GM19035 (cell line): ENCODE data around the gene GRIA4.

Experiments
- ATAC-seq: cut with Tn5 transposase; IDR thresholded peaks from one replicate; pipeline ENCODE4 v1.9.1; 2021; ENCODE audit not compliant: unreplicated experiment

Gene GRIA4

DNA sequence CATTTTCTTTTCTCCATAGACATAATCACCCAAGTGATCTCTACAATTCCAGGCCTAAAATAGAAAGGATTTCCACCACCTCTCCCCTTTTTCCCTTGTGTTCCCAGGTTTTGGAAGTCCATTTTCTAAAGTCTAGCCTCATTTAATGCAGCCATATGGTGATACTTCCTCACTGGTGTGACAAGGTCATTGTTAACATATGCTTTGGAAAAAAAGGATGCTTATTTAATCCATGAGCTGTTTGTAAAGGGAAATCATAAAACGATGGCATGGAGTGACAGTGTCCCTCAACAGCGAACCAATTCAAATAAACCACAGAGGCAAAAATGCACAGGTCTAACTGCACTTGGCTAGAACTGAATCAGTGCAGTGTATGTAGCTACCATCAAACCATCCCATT is 26.6 kb downstream of the GRIA4 start:
- no peak for ATAC-seq

DNA sequence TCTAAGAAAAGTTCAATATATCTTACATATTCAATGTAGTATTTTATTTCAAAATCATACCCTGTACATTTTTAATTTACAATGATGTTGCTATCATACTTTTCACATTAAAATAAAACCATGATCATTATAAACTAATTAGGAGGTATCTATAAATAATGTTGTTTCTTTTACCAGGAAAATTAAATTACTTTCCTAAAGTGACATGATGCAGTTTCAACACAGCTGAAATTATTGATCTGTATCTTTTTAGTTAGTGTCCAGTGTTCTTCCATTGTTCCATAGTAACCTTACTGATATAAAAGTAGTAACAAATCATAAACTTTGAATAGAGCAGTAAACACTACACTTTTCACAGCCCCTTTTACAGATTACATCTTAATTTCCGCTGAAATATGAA is 29.7 kb downstream of the GRIA4 start:
- ATAC-seq, result no peak

DNA sequence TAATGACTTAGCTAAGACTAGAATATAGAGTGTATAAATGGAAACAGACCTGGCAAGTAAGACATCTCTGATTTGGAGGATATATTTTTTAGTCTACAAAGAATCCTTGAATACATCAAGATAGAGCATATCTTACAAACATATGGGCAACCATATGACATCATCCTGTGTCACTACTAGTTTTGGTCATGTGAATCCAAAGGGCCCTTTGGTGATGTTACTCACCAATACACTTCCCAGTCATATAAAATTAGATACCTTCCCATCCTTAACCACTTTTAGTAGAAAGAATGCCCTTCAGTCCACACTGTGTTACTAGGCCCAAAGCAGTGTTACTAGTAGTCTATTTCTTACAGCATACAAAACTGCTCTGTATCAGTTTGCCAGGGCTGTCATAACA is 31.6 kb downstream of the GRIA4 start:
- no peak for ATAC-seq

DNA sequence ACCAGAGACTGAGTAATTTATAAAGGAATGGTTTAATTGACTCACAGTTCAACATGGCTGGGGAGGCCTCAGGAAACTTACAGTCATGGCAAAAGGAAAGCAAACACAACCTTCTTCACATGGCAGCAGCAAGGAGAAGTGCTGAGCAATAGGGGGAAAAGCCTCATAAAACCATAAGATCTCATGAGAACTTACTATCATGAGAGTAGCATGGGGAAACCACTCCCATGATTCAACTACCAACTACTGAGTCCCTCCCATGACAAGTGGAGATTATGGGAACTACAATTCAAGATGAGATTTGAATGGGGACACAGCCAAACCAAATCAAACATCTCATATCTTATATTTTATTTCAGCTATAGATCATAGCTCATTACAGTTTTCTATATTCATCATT is 33.0 kb downstream of the GRIA4 start:
- no peak for ATAC-seq

DNA sequence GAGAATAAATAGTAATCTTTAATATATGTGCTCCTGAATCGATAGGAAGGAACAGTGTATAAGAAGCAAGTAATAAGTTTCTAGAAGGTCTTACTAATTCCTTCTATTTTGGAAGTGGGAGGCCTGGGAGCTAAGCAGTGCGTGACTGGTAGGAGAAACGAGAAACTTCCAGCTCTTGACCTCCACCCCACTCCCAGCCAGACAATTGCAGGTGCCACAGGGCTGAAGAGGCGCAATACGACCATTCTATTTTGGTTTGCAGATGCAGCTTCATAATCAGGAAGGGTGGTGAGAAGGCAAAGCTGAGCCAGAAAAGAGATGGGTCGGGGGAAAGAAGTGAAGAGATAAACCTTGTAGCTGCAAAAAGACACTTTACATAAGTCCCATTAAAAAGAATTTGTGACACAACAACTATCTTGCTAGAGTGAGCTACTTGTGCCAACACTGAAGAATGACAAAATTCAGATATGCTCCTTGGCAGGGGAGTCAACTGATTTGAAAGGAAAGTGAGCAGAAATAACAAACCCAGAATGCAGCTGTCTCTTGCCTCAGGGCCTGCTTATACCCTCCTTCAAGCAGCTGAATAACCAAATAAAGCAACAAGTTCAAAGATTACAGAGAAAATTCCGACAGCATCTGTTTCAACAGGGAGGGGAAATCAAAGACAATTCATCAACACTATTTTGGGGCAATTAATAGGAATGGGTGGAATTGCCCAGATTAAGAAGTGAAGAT is 35.1 kb downstream of the GRIA4 start:
- no peak for ATAC-seq

DNA sequence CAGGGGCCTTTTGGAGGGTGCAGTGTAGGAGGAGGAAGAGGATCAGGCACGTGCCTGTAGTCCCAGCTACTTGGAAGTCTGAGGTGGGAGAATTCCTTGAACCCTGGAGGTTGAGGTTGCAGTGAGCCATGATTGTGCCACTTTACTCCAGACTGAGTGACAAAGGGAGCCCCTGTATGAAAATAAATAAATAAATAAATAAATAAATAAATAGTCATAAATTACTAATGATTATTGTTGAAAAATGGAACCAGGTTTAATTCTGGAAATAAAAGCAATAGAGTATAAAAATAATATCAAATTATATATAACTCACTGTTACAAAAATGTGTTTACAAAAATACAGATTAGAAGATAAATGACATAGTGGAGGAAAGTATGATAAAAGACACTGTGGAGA is 37.9 kb downstream of the GRIA4 start:
- no peak for ATAC-seq

DNA sequence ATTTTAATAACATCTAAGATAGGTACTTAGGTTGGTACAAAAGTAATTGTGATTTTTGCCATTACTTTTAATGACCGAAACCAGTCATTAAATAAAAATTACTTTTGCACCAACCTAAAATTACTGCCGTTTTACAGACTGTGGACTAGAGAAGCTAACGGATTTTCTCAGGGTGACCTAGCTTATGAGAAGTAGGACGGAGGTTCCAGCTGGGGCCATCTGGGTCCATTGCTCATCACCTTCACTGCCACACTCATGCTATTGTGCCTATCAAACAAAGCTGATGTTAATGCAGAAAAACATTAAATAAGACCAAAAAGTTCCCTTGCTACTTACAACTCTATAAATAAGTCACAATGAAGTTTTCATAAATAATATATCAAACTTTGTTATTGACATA is 38.9 kb downstream of the GRIA4 start:
- no peak for ATAC-seq

DNA sequence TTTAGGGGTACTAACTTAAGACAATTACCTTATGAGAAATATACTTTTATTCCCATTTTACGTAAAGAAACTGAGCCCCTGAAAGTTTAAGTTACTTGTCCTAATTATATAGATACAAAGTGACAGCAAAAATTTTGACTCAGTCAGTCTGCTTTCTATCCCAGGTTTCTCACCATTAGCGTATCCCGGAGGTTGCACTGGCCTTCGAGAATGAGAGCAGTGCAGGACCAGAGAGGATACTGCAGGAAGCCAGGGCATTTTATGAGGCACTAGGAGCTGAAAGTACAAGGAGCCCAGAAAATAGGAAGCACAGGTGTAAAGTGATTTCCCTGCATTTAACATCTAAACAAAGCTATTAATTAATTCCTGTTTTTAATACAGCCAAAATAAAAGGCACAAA is 55.4 kb downstream of the GRIA4 start:
- no peak for ATAC-seq

DNA sequence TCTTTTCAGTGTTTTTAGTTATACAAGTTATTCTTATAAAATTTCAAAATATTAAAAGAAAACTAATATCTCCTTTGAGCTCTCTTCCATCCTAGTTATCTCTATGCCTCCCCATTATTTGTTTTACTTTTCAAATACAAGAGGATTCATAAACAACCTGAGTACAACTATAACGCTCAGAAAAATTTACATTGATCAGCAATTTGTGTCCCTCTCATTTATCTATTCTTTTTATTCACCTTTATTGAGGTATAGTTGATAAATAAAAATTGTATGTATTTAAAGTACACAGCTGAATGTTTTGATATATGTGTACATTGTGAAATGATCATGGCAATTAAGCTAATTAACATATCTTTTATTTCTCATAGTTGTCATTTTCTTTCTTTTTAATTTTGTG is 57.6 kb downstream of the GRIA4 start:
- no peak for ATAC-seq

DNA sequence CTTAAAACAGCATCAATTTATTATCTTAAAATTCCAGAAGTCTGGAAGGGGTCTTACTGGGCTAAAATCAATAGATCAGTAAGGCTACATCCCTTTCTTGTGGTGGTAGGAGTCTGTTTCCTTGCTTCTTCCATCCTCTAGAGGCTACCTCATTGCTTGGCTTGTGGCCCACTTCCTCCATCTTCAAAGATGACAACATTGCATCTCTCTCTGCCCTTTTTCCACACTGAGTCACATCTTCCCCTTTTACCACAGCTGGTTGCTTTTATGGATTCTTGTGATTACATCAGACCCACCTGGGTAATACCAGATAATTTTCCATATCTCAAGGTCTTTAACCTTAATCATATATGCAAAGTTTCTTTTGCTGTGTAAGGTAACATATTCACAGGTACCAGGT is 60.9 kb downstream of the GRIA4 start:
- no peak for ATAC-seq

DNA sequence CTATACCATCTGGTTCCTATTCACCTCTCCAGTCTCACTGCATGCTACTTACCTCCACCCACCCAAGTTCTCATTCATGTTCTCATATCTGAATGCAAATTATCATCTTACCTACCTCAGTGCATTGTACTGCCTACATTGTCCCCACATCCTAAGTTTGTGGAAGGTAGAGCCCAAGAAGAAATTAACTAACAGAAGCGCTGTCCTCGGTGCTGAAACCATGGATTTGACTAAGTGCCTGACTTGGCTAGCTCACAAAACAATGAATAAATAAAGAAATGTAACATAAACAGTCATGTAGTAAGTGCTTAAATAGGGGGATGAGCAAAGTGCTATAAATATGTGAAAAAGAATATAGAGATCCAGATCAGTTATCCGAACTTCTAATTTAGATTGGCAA is 63.2 kb downstream of the GRIA4 start:
- no peak for ATAC-seq

DNA sequence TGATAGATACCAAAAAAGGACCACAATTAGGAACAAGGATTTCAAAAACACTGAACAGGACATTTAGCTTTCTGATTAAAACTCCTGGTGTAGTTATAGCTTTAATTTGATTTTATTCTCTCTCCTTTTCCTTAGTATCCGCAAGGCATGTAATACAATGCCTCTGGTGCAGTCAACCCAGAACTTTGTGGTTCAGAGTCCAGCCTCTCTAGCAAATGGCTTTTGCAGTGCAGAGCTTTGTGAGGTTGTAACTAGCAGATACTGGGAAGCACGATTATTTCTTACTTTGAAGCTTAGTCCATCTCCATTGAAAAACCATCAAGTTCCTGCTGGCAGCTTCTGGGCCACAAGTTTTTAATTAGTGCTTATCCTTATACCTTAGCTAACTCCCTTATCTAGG is 79.8 kb downstream of the GRIA4 start:
- no peak for ATAC-seq

DNA sequence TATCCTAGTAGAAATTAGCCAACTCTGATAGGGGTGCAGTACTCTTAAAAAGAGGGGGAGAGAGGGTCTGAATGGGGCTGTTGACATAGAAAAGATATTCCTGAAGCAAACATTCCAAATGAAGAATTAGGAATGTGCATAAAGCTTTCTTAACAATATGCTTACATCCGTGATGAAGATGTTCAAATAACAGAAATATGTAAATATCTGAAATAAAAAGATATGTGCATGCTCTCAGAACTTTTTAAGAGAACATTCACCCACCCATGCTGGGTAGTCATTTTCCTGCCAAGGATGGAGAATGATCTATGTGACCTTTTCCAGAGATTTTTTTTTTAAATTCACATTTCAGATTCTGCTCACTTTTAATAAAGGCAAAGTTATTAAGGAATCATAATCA is 80.6 kb downstream of the GRIA4 start:
- no peak for ATAC-seq

DNA sequence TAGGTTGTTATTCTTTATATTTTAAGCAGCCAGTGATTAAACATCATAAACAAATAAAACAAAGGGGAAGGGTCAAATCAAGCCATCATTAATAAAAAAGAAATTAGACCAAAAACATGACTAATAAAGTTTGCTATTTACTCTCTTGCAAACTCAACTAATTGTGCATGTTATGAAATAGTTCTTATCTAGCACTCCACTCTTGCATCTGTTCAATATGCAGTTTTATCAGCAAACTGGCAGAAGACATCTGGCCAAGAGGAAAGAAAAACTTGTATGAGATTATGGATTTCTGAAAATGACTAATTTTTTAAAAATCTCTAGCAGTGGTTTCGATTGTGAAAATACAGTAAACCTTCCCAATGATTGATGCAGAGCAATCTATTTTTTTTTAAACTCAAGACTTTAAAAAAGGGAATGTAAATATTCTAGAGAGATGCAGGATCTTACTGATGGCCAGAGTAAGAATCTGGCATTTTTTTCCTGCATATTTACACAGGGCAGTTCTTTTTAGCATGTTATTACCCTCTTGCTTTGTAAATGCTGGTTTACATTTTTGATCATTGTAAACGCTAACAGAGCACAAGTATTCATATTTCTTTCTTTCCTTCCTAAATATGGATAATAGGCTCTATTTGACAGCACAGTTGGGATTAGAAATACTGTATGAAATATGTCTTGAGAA is 83.3 kb downstream of the GRIA4 start:
- no peak for ATAC-seq

DNA sequence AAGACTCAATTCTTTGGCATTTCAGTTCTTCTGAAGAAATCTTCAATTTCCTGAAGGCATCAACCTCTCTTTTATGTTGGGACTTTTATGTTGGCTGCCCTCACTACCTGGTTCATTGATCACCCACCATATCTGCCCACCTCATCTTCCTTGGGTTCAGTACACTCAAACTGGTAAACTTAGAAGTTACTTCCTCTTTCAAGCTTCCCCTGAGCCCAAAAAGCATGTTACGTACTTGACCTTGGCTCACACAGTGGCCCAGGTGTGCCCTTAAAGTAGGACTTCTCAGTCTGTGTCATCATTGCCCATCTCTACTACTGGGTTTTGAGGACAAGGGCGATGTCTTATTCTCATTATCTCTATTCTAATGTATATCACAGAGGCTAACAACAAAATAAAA is 86.1 kb downstream of the GRIA4 start:
- no peak for ATAC-seq

DNA sequence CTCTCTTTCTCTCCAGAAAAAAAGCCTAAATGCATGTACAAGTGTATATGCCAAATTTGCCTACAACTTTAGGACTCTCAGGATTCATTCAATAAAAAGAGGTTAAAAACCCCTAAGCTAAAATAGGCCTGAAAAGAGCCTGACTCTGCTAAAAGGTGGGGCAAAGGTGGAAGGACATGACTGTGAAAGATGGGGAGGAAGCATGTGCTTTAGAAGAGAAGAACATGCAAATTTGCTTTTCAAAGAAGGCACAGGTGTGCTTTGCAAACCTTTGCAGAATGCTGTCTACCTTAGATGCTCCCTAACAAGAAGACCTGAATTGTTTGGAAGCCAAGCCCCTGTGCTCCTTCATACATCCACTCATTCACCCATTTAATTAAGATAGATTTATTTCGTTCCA is 87.4 kb downstream of the GRIA4 start:
- ATAC-seq, result no peak

DNA sequence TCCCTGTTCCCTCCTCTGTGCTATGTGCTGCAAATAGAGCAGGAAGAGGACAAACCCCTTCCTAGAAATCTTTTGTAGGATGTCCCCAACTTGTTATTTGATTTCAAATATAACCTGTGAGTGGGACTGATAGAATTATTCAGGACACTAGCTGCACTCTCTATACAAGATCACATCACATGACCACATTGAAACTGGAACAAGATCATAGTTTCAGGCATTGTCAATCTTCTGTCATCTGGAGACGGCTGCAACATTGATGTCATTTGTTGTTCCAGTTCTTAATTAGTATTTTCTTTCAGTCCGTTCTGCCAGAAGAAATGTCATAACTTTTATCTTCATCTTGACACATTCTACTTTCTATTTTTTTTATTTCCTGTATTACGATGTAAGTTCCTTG is 89.3 kb downstream of the GRIA4 start:
- ATAC-seq, result no peak

DNA sequence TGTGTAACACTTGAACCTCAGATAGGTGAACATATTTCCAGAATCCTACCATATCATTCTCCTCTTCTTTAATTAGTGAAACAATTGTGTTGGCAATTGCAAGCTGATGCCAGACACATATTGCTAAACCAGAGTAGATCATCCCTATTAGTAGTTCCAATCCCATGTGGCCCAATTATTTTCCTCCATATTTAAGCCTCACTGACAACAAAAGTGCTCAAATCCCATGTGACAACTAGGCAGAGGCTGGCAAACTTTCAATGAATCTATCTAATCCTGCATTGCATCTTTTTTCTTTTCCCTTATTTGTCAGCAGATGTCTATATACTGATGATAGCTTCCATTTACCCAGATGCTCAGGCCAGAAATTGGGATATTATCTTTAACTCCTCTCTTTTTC is 90.4 kb downstream of the GRIA4 start:
- ATAC-seq, result no peak

DNA sequence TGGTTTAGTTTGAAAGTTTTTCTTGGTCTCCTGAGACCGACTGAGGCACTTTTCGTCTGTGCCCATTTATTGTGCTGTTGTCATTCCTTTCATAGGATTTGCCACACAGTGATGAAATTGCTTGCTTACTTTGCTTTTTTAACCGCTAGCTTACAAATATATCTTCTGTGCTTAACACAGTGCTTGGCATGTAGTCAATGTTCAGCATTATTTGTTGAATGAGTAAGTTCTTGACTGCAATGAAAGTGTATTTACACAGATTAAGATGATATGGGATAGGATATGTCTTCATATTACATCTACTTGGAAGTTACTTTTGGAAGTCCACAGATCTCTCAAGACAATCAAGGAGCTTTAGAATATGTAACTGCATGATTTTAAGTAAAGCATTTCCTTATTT is 91.2 kb downstream of the GRIA4 start:
- ATAC-seq, result no peak

DNA sequence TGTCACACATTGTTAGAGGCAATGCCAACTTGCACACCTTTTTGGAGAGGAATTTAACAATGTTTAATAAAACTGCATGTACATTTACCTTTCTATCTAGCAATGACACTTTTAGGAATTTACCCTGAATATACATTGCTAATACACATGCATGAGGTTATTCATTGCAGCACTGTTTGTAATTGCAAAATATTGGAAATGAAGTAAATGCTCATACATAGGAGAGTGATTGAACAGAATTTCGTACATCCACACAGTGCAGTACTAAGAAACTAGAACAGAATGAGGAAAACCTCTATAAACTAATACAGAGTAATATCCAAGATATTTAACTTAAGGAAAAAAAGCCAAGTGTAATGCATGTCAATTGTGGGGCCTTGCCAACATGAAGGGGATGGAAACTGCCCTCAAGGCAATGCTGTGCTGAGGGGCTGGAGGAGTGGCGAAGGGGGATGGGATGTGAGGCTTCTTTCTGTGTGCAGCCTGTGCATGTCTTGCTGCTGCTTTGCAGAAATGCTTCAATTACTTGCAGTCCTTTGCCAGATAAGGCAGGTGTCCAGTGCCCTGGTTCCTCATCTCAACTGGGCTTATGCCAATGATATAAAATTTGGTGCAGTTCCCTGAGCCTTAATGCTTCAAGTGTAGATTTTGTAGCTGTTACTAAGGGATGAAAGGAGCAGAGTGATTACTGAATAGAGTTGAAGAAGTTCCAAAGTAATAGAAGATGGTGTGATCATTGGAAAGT is 96.1 kb downstream of the GRIA4 start:
- no peak for ATAC-seq

DNA sequence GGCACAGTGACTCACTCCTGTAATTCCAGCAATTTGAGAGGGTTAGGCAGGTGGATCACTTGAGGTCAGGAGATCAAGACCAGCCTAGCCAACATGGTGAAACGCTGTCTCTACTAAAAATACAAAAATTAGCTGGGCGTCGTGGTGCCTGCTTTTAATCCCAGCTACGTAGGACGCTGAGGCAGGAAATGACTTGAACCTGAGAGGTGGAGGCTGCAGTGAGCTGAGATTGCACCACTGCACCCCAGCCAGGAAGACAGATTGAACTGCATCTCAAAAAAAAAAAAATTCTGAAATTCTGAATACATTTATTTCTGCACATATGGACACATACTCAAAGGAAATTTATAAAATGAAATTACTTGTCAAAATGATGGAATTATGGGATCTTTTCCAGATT is 103.2 kb downstream of the GRIA4 start:
- no peak for ATAC-seq

DNA sequence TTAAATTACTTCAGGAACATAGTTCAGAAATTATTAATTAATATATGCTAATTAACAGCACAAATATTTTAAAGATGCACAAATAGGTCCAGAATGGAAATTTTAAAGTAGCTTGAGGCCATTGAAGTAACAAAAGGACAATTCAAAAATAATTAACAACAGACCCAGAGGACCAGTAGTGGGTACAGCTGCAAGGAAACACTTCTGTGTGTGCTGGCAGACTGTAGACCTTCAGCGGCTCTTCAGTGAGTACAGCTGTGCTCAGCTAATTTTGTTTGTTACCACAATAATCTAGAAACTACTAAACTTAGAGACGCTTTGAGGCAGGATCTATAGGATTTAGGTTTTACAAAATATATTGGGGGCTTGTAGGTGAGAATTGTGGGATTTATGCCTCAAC is 103.8 kb downstream of the GRIA4 start:
- ATAC-seq, result no peak
